ENCODE measurements around the gene INPP5A.

- TF ChIP-seq CTCF (IDR thresholded peaks at IDR 0.05) (no peak), EZH2 (IDR thresholded peaks at IDR 0.05; ENCODE audit: borderline replicate concordance, insufficient read depth, low read depth, low read length, poor library complexity, severe bottlenecking) (no peak)
Measured at GRCh38 chr10:132548106-132548823, 10.7 kb downstream of the INPP5A start.
